Stomach (tissue), 4 donors: Measurements from ENCODE around the gene PCSK7.

Source experiments
- POLR2A ChIP-seq, 4 donors: fragments of 450-650 bp; IDR thresholded peaks; one replicate each; pipeline ENCODE4 v1.6.1; 2016; ENCODE audit warnings: antibody characterized with exemption in 4 of 4, control low read depth in 2 of 4, mild to moderate bottlenecking in 1 of 4, moderate library complexity in 1 of 4
- POLR2AphosphoS5 ChIP-seq, 3 donors: sonication (generic); formaldehyde crosslinking; IDR thresholded peaks; one replicate each; pipeline ENCODE4 v1.6.1; 2016; ENCODE audit warnings: antibody characterized with exemption in 3 of 3
- TF ChIP-seq, protein P1 (sequence below), 7 experiments: fragments of 450-650 bp in 4 of 7; fragments of 200-600 bp in 3 of 7; sonication (generic) in 3 of 7; IDR thresholded peaks; one replicate each; pipeline ENCODE4 v1.5.1; 2016 to 2019; ENCODE audit warnings: antibody characterized with exemption in 7 of 7, control low read depth in 2 of 7, mild to moderate bottlenecking in 1 of 7

DNA sequence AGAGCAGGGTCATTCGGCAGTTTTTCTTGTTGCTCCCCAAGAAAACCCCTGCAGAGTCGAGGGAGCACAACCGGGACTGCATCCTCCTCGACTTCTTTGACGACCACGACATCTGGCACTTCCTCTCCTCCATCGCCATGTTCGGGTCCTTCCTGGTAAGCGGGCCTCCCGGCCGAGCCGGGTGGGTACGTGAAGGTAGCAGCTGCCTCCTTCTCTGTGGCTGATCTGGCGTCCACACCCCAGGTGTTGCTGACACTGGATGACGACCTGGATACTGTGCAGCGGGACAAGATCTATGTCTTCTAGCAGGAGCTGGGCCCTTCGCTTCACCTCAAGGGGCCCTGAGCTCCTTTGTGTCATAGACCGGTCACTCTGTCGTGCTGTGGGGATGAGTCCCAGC lies 36.1 kb downstream of the PCSK7 start:
- TF ChIP-seq, protein P1, sequence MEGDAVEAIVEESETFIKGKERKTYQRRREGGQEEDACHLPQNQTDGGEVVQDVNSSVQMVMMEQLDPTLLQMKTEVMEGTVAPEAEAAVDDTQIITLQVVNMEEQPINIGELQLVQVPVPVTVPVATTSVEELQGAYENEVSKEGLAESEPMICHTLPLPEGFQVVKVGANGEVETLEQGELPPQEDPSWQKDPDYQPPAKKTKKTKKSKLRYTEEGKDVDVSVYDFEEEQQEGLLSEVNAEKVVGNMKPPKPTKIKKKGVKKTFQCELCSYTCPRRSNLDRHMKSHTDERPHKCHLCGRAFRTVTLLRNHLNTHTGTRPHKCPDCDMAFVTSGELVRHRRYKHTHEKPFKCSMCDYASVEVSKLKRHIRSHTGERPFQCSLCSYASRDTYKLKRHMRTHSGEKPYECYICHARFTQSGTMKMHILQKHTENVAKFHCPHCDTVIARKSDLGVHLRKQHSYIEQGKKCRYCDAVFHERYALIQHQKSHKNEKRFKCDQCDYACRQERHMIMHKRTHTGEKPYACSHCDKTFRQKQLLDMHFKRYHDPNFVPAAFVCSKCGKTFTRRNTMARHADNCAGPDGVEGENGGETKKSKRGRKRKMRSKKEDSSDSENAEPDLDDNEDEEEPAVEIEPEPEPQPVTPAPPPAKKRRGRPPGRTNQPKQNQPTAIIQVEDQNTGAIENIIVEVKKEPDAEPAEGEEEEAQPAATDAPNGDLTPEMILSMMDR (IDR thresholded peaks at IDR 0.05) = no peak
- TF ChIP-seq POLR2A (IDR thresholded peaks at IDR 0.05) = no peak
- TF ChIP-seq POLR2AphosphoS5 (IDR thresholded peaks at IDR 0.05) = no peak
